Measurements from ENCODE around the gene BCAR1.
"Not testable (repeated sequence)": the region's sequence is repeated elsewhere in the genome, so short reads cannot be mapped to it uniquely, and the experiment has no call there.

The BCAR1 gene

DNA sequence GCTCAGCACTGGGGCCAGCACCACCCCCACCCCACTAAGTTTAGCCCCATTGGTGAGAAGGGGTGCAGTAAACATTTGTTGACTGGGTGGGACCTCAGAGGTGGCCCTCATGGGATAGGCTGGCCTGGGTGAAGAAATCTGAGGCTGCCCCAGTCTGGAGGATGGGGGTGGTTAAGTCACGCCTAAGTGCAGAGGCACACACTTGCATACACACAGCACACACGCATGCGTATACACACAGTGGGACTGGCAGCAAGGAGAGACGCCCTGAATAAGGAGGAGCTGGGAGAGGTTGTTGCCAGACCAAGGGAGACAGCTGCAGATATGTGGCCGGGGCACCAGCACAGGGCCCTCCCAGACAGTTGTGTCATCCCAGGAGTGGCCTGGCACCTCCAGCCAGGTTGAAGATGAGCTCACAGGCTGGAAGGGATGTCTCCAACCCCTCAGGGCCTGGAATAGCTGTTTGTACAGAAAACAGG, 3.0 kb upstream of the BCAR1 start:
- no peak for DNase-seq (ENCODE audit: low read depth, low spot score)

DNA sequence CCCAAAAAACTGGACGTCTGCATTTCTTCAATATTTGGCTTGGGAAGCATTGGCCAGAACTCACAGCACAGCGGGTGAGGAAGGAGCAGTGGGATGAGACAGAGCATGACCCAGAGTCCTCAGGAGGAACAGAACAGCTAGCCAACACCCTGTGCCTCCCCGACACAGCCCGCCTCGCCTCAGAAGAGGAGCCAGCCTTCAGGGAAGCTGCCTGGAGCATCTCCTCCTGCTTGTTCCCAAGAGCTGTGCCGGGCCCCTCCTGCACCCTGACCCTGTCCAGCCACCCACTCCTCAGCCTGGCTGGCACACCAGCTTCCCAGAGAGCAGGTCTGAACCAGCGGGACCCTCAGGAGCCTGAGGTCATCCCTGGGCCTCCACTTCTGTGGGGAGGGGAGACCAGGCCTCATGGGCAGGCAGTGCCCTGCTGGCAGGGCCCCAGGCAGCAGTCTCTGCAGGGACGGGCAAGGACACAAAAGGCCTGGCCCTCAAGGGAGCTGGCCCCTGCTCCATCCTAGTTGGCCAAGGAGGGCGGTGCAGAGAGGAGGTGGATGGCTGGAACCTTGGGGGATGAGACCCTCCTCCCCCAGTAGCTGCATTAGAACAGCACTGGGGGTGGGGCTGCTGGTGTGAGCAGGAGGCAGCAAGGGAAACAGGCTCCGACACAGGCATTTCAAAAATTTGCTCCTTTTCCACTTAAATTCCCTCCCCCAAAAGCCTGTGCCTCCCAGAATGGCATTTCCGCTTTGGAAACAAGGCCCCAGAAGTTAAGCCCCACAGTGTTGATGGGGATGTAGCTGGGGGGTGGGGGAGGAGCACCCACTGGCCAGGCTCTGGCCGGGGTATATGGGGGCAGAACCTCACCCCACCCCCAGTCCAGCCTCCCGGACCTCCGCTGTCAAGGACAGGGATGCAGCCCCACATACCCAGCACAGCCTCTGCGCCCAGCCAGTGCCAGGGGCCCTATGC, 1.8 kb upstream of the BCAR1 start:
- DNase-seq (ENCODE audit: low read depth, low spot score), result no peak

DNA sequence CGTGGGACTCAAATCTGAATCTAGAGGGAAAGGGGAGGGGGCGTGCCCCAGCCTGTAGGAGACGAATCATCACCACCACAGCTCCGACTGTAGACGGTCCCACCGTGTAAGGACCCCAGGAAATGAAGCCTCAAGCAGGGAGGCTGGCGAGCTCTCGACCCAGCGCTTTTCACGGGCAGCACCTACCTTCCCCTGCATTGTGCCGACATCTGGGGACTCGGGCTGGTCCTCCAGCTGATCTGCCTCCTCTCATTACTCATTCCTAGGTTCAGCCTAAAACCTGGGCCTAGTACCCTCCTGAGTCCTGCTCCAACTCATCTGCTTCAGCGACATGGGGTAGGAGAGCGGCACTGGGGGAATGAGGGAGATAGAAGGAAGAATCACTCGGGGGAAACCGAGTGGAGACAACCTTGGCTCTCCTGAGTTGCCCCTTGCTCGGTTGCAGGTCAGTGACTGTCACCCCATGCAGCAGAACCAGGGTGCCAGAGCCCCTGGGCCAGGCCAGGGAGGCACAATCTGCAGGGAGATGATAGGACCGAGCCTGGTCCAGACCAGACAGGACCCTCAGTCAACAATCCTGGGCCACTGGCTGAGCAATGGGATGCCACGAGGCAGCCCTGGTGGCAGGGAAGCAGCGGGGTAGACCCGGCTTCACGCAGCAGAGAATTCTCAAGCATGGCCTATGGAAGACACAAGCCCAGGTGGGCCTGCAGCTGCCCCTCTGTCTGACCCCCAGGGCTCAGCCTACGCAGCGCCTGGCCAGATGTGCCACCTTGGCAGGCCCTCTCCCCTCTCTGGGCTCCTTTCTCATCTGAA, 833 bp upstream of the BCAR1 start:
- no peak for DNase-seq (ENCODE audit: low read depth, low spot score)

DNA sequence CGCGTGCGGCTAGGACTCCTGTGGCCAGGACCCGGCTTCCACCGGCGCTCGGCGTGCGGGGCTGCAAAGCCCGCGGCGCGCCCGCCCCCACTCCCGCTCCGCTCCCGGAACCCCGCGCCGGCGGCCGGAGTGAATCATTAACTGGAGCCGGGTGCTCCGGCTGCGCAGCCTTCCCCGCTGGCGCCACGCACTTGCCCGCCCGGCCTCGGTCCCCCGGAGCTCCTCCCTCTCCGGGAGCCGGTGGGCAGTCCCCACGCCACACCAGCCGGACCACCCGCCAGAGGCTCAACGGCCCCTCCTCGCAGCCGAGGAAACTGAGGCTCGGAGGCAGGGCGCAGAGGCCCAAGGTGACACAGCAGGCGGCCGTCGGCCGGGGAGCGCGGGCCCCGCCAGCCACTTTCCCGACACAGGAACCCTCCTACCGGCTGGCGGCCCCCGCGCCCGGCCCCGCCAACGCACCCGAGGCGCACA, 580 bp downstream of the BCAR1 start:
- DNase-seq (ENCODE audit: low read depth, low spot score), result no peak

DNA sequence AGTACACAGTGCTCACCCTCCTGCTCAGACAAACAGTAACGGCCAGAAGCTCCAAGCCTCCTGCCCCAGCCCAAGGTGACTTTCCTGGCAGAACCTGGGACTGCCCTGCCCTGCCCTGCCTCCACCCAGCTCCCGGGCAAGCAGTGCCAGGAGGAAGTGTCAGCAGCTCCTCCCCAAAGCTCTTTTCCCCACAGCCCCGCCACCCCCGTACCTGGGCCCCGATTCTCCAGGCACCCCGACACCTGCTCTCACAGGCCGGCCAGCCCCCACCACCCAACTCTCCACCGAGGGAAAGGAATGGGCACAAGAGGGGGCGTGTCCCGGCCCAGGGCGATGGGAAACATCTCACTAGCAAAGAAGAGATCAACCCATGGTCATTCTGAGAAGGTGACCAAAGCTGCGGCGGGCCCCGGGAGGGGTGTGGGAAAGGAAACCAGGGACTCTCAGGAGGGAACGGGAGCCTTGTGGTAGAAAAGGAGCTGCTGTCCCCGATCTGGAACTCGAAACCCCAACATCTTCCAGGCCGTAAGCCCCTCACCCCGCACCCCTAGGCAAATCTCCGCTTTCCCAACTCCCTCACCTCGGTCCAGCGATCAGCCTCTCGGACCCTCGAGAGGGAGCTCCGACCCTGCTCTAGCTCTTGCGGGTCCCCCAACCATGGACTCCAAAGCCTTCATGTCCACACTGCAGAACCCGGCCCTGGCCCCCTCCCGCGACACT, 1.2 kb downstream of the BCAR1 start:
- DNase-seq (ENCODE audit: low read depth, low spot score), result no peak

DNA sequence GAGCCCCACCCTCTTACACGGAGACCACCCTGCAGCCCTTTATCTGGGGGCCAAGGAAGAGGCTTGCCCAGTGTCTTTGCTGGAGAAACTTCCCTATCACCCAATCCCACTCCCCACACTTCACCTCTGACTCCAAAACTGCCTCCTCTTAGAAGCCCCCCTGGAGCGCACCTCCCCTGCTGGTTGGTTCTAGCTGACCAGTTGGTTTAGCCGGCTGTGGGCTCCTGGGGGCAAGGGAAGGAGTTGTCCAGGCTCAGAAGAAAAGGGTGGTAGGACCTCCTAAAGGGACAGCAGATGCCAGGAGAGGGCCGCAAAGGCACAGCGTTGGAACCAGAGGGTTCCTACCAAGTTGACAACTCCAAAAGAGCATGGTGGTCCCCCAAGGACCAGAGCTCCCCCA, 2.0 kb downstream of the BCAR1 start:
- no peak for DNase-seq (ENCODE audit: low read depth, low spot score)

DNA sequence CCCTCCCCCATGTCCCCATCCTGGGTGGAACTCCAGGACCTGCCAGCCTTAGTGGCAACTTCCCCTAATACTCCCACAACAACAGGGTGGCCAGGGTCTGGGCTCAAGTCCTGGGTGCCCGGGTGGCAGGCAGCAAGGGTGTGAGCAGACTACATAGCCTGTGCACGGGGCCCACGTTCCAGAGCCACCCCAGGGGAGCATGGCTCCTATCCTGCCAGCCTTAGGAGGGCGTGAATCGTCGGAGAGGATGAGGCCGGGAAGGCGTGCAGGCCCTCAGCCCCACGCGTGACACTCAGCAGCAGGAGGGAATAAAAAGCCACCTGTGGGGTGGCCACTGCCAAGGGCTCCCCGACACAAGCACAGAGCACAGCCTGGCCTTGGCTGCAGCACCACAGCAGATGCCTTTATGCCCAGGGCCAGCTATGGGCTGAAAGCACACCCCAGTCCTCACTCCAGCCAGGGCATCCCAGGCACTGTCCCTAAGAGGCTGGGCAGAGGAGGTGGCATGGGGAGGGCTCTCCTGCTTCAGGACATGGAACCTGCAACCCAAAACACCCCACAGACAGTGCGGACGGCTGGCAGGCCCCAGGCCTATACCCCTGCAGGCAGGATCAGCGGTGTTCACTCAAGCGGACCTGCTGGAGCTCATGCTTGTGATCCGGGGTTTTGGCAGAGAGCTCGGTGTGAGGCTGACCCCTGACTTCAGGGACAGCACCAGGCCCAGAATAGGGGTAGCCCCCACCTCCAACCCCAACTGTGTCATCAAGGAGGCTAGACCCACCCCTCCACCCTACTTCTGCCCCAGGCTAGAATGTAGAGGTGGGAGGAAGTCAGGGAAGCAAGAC, 2.7 kb downstream of the BCAR1 start:
- no peak for DNase-seq (ENCODE audit: low read depth, low spot score)

DNA sequence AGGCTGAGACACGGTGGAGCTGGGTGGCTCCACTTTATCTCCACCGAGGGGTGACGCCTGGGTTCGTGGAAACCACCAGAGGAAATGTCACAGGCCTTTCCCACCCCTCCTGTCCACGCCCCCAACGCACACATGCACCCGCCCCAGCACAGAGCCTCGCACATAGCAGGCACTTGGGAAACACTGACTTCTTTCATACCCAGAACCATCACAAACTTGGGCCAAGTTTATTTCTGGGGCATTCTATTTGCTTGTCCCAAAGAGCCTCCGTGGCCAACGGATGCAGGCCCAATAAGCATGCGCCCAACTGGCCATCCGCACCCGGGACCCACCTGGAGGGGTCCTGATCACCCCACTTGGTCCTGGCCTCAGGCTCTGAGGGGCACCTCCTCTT, 3.3 kb downstream of the BCAR1 start:
- no peak for DNase-seq (ENCODE audit: low read depth, low spot score)

DNA sequence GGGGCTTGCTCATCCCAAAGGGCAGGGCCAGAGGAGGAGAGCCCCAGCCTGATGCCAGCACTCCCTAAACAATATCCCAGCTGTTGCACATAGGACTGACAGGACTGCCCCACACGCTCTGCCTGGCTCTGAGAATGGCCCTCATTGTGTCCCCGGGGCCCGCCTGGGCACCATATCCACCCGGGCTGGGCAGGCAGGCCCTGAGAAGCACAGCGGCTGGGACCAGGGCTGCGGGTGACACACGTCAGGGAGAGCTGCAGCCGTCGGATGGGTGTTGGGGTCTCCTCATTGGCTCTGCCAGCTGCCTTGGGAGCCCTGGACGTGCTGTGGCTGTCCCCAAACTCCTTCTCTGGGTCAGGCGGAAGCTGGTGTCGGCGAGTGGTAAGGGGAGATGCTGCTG, 4.2 kb downstream of the BCAR1 start:
- DNase-seq (ENCODE audit: low read depth, low spot score), result no peak

DNA sequence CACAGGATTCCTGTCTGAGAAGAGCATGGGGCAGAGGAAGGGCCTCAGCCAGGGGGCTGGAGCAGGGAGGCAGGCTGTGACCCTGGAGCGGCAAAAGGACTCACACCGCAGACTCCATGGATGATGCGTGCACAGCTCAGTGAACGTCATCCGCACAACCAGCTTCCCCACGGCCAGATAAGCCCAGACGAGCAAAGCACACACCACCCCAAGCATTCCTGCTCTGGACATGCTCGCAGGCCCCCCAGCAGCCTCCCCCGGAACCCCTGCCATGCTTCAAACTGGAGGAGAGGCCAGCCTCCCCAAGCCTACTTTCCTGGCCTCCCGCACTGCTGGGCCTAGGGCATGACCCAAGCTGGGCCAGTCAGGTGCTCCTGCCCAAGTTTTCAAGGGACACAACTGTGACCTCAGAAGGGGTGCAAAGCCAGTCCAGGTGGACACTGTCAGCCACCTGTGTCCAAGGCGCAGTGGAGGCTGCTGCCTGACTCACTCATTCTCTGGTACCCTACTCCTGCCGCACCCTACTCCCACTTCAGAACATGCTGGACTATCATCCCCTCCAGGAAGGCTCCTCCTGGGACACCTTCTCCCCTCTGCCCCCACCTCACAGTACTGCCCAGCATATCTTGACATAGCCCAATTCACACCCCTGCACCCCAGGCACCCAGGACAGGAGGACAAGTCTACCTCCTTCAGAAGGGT, 4.8 kb downstream of the BCAR1 start:
- DNase-seq (ENCODE audit: low read depth, low spot score), result no peak

DNA sequence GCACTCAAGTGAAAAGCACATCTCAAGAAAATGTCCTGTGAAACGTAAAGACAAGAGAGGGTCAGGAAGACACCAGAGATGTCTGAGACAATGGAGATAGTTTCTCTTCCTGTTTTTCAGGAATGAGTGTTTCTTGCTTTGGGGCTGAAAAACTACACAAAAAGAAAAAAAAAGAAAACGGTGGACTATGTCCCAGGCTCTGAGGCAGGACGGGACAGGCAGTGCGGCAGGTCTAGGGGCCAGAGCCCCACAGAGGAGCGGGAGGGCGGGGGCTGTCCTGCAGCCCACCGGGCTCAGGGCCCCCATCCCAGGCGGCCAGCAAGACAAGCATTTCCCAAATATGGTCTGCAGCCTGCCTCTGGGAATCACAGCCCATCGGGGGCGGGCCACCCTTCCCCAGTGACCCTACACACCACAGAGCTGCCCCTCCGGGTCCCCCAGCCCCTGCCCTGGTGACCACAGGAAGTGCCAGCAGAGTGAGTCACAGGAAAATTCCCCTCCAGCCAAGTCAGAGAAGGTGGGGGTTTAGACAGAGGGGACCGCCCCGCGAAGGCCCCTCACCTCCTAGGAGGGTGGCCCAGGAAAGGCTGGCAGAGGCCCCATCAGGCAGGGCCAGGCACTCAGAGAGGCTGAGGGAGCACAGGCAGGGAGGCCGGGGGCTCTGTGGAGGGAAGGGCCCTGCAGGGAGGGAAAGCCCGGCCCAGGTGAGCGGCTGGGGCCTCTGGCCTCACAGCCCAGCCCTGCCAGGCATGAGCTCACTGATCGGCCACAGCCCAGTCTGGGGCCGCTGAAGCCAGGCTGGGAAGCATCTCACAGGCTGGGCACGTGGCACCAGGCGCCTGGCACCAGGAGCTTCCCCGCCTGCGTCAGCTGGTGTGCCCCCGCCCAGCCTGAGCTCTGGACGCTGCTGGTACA, 6.3 kb downstream of the BCAR1 start:
- peak; percentile 93 for DNase-seq (ENCODE audit: low read depth, low spot score)

DNA sequence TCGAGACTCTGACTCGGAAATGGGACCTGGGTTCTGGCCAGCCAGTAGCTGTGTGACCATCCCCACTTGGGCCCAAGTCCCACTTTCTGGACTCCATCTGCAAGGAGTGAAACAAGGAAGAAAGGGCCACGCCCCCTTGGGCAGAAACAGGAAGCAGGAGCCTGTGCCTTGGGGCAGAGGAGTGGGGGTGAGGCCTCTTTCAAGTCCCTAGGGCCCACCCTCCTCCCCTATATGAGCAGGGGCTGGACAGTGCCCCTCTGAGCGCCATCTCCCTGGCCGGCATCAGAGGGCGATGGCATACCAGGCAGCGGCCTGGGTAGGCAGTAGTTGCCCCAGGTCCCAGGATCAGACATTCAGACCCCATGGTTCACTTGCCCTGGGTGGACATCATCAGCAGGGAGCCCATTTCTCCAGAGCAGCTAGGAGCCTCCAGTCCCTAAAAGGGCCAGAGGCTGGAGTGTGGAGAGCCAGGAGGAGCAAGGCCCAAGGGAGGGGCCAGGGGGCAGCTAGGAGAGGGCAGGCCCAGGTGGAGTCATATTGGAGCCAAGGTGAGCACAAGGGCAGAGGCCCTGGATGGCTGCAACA, 7.1 kb downstream of the BCAR1 start:
- no peak for DNase-seq (ENCODE audit: low read depth, low spot score)

DNA sequence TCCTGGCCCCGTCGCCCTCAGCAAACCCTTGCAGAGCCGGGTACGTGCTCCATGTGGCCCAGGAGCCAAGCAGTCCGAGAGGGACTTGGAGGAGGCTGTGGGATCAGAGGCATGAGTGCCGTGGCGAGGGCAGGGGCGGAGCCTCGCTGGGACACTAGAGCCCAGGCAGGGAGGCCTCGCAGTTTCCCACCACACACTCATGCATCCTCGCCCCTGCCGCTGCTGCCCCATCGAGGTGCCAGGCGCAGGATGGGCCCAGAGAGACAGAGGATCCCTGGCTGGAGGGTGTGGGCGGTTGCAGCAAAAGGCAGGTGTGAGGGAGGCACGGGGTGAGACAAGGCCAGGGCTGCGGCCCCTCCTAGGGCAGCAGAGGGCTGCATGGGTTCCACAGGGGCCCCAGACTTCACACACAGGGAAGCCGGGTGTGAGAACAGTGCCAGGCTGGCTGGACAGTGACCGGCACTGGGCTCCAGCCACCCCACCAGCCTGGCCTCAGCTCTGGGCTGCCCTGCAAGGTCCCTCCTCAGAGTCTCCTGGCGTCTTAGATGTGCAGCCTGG, 7.7 kb downstream of the BCAR1 start:
- DNase-seq (ENCODE audit: low read depth, low spot score), result no peak

DNA sequence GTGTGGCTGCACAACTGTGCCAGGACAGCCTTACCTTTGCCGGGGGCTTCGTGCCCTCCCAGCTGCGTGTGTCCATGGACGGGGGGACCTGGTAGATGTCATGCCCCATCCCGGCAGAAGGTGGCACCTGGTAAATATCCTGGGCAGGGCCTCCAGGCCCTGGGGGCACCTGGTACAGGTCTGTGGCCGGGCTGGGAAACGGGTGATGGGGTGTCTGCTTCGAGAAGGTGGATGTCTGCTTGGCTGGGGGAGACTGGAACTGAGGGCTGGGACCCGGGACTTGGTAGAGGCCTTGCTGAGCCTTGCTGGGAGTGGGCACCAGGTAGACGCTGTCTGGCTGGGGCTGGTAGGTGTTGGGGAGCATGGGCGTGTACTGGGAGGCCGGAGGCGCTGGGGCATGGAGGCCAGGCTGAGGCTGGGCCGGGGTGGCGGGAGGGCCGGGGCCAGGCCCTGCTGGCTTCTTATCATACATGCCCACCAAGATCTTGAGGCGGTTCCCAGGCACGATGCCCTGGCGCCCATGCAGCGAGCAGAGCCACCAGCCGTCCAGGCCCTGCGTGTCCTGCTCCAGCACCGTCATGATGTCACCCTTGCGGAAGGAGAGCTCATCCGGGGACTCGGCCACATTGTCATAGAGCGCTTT, 8.9 kb downstream of the BCAR1 start:
- DNase-seq (ENCODE audit: low read depth, low spot score), result not testable (repeated sequence)

DNA sequence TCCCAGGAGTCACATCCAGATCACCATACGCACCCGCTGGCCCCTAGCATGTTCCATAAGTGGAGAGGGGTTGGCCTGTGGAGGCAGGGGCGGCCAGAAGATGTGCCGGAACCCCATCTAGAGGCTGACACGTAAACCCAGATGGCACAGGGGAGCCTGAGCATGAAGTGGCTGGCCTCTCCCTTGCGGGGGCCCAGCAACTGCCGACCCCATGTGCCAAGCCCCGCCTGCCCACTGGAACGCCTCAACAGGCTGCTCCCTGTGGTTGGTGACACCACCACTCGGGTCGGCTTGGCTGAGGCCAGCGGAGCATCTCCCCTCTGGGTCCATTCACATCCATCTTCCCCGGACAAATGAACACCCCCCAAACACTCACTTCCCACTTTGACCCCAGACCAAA, 9.5 kb downstream of the BCAR1 start:
- DNase-seq (ENCODE audit: low read depth, low spot score), result no peak

DNA sequence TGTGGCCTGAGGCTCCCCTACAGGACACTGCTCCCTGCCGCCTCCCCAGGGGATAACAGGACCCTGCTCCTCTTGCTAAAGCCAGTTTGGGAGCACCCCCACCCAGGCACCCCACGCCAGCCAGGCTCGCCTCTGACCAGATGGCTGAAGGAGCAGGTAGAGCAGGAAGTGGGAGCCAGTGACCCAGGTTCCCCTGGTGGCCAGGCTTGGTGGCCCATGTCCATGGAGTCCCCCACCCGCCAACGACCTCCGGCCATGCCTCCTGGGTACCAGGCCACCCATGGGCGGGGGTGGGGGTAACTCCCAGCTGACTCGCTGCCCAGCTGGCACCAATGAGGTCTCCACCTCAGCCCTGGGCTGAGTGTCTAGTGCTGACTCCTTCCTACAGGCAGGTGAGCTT, 10.0 kb downstream of the BCAR1 start:
- DNase-seq (ENCODE audit: low read depth, low spot score), result no peak

DNA sequence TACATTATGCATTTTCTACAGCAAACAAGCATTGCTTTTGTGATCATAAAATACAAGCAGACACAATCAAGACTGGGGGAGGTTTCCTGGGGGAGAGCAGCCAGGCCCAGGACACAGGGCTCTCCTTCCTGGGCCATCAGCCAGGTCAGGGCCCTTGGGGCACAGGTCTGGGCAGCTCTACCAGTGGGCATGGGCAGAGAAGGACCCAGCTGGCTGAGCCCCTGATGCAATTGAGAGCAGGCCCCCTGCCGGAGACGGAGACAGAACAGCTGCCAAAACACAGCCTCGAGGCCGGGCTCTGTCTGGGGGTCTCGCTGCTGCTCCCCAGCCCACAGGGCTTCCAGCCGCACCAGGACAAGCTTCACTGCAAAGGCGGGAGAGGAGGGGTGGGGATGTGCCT, 10.8 kb downstream of the BCAR1 start:
- DNase-seq (ENCODE audit: low read depth, low spot score), result not testable (repeated sequence)

DNA sequence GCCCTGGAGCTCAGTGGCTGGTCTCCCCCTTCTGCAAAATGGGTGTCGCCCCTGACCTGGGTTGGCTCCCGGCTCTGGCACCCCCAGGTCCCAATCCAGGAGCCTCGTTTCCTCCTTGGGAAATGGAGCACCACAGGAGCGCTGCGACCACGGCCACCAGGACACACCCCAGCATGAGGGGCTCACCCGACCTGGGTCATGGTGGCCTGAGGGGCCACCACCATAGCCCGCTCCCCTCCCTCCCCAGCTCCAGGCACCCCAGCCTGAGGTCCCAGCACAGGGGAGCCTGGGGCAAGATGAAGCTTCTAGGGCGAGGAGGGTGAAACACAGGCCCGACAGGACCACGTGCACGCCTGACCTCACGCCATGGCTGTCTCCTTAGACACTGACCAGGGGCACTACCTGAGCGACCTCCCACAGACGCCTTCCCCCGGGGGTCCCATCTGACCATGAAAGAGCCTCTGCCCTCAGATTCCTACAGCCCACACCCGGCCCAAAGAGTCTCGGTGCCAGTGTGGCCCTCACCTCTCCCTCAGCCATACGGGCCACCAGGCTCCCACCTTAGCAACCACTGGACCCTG, 11.8 kb downstream of the BCAR1 start:
- no peak for DNase-seq (ENCODE audit: low read depth, low spot score)

Data from smooth muscle cell of the brain vasculature (primary cell).